Activated T-cell treated with anti-CD3 and anti-CD28 coated beads, Interleukin-2, amount 50 U/mL, for 48 hours (primary cell): Measurements from ENCODE around the gene CORO2B.
A peak's percentile ranks its signal among the peaks of the same experiment; 100 is the strongest.
"Not testable (repeated sequence)": the region's sequence is repeated elsewhere in the genome, so short reads cannot be mapped to it uniquely, and the experiment has no call there.

Experiments used
- DNase-seq, 2 experiments: peaks; one replicate each; pipeline ENCODE4 v3.0.0-alpha.2; 2020

CORO2B gene

GRCh38 chr15:68632101-68632500 lies 53.3 kb downstream of the CORO2B start:
- DNase-seq, result no peak

DNA sequence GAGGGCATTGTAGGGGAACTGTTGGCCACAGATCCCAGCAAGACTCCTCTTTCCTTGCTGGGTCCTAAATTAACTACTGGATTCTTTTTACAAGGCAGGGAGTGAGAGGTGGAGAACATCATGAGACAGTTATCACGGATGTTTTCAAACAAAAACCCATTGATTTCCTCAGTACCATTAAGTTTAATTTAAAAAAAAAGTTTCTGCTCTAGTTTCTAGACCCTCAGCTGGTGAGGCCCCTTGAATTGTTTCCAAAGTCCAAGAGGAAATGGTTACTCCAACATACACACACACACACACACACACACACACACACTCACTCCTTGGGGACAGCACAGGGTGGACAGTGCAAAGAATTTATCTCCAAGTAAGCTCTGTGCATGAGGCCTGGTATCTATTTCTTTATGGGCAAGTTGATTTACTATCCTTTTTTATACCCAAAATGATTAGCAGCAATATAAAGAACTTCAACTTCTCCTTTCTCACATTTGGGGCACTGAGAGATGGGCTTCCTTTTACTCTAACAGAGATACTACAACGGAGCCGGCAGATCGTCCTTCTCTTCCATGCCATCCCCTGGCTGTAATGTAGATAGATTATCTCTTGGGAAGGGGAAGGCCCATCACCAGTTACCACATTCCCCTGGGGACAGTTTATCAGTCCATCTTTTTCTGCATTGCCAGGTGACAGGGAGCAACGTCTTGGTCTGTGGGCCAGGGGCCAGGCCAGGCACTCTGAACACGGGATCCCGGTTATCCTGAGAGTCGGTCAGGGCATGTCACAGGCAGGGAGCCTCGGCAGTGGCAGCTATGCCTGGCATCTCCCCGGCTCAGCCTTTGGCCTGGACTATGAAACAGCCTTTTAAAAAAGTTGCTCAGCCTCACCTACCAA lies 54.7 kb downstream of the CORO2B start:
- DNase-seq, result no peak

DNA sequence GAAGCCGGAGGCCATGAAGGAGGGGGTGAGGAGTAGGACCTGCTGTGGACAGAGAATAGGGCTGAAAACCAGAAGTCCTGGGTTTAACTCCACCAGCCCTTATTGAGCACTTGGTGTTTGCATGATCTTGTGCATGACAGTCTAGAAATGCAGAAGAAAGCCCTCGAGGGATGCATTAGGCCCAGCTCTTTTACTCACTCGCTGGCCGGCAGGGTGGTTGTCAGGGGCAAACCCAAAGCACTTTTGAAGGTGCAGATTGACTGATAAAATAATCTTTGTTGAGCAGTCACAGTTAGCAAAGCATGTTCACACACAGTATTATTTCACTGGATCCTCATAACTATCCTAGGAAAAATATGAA lies 55.3 kb downstream of the CORO2B start:
- DNase-seq, result no peak

GRCh38 chr15:68634531-68634930 lies 55.7 kb downstream of the CORO2B start:
- no peak for DNase-seq

- DNase-seq, result no peak
Observed at GRCh38 chr15:68635141-68635540, 56.3 kb downstream of the CORO2B start.

GRCh38 chr15:68636256-68636655 lies 57.5 kb downstream of the CORO2B start:
- DNase-seq, result no peak

DNA sequence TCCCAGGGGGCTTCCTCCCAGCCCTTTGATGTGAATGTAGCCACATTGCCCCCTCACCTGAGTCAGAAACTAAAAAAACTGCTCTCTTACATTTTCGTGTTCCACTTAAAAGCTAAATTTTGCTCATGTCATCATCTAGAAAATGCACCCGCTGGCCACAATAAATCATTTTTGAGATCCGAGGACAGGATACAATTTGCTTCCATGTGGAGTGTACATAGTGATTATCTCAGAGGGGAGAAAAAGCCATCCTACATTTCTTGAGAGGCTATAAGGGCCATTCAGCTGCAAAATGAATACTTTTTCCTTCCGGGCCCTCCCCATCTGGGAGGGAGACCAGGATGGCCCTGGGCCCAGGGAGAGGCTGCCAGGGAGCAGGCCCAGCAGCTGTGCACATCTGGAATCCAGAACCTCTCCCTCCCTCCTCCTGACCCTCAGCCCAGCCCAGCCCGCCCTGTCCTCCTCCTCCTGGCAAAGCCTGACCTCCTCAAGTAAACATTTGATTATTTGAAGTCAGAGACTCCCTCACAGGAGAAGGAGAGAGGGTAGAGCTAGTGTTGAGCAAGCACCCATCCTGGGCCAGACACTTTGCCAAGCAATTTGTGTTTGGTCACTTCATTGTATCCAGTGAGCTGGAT lies 59.1 kb downstream of the CORO2B start:
- DNase-seq, result no peak

GRCh38 chr15:68638953-68639515 lies 60.2 kb downstream of the CORO2B start:
- DNase-seq, result no peak

DNA sequence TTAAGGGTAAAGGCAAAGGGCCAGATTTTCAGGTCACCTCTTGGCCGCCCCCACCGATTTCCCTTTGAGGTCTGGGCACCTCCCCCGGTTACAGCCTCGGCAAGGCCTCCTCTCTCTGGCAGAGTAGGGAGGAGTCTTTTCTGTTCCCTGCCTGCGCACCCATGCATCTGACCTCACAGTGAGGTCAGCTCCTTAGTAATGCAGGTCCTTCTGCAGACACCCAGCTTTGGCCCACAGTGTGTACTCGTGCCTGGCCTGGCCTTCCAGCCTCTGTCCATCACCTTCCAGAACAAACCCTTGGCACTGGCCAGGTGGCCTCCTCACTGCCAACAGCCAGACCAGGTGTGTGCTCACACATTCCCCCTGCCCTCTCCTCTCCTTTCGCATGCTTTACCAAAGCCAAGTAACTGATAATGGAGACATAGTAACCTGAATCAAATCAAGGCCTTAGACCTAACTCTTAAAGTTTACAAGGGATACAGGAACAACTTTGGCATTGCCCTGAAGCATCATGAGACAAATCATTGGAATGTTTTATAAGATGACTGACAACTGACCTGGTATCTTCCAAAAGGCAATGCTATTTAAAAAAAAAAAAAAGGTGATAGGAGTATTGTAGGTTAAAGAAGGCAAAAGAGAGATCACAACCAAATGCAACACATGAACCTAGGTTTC lies 61.3 kb downstream of the CORO2B start:
- no peak for DNase-seq

GRCh38 chr15:68640791-68641331 lies 62.1 kb downstream of the CORO2B start:
- no peak for DNase-seq

DNA sequence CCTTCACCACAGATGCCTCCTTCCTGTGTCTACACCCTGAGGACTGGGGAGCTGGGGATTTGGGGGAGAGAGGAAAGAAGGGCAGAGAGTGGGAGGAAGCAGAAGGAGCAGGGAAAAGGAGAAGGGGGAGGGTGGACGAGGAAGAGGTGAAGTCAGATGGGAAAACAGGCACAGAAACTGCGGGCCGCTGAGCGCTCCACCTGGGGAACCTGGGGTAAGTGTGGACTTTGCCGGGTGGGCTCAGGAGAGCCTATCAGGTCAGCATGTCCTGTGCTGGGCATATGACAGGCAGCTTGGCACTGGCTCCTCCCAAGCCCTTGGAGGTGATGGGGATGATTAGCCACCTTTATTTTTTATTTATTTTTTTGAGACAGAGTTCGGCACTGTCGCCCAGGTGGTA lies 62.6 kb downstream of the CORO2B start:
- no peak for DNase-seq

- DNase-seq, result no peak
Observed at GRCh38 chr15:68642491-68642845, 63.7 kb downstream of the CORO2B start.

GRCh38 chr15:68643216-68643830 lies 64.5 kb downstream of the CORO2B start:
- no peak for DNase-seq

- no peak for DNase-seq
Observed at GRCh38 chr15:68644083-68644904, 65.5 kb downstream of the CORO2B start.

GRCh38 chr15:68644996-68645395 lies 66.2 kb downstream of the CORO2B start:
- DNase-seq, result no peak

DNA sequence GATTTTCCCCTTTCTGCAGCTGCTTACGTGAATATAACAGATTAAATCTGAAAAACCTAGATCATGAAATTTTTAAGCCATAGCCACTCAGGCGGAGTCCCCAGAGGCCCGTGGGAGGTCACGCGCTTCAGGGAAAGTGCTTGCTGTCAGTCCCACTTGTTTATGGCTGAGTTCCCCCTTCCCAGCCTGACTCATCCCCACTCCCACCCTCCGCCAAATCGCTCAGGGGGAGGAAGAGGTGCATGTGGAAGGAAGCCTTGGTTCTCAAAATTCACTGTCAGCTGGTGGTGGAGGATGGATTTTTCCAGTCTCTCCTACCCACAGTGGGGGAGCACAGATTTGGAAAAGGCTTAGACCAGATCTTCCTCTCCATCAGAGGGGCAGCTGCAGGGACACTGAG lies 67.4 kb downstream of the CORO2B start:
- no peak for DNase-seq

- no peak for DNase-seq
Observed at GRCh38 chr15:68646696-68647095, 67.9 kb downstream of the CORO2B start.

- not testable (repeated sequence) for DNase-seq
Observed at GRCh38 chr15:68647361-68647760, 68.6 kb downstream of the CORO2B start.

- DNase-seq, result peak; percentile 78 to 79
Observed at GRCh38 chr15:68650901-68651709, 72.3 kb downstream of the CORO2B start.

GRCh38 chr15:68651916-68652525 lies 73.2 kb downstream of the CORO2B start:
- no peak for DNase-seq
